Stimulated activated CD8-positive, alpha-beta memory T cell treated with anti-CD3 and anti-CD28 coated beads, Interleukin-12 subunit alpha, Interleukin-12 subunit beta, amount 100 ng/mL, for 24 hours (primary cell): Measurements from ENCODE around the gene ZPLD1.

ENCODE experiments used
- DNase-seq: peaks from one replicate; pipeline ENCODE4 v3.0.0-alpha.2; 2020; ENCODE audit errors: extremely low read depth

ZPLD1 gene

GRCh38 chr3:102434715-102435114 lies at the start of gene ZPLD1:
TSS of gene ZPLD1 (plus strand) at chr3:102435015. CDS start at chr3:102438488, 3,473 bp downstream.
- no peak for DNase-seq

GRCh38 chr3:102390171-102390864 lies 44.5 kb upstream of the ZPLD1 start:
- no peak for DNase-seq

GRCh38 chr3:102390916-102391315 lies 43.9 kb upstream of the ZPLD1 start:
- no peak for DNase-seq

- no peak for DNase-seq
Measured at GRCh38 chr3:102391491-102391890, 43.3 kb upstream of the ZPLD1 start.

GRCh38 chr3:102394517-102394916 lies 40.3 kb upstream of the ZPLD1 start:
- no peak for DNase-seq

- DNase-seq: no peak
Measured at GRCh38 chr3:102398176-102398575, 36.6 kb upstream of the ZPLD1 start.

- DNase-seq: no peak
Measured at GRCh38 chr3:102398666-102399065, 36.1 kb upstream of the ZPLD1 start.

- DNase-seq: no peak
Measured at GRCh38 chr3:102400142-102400541, 34.7 kb upstream of the ZPLD1 start.

- DNase-seq: no peak
Measured at GRCh38 chr3:102400766-102401165, 34.0 kb upstream of the ZPLD1 start.

GRCh38 chr3:102410616-102411015 lies 24.2 kb upstream of the ZPLD1 start:
- DNase-seq: no peak

GRCh38 chr3:102415553-102415952 lies 19.3 kb upstream of the ZPLD1 start:
- no peak for DNase-seq

GRCh38 chr3:102419786-102420185 lies 15.0 kb upstream of the ZPLD1 start:
- no peak for DNase-seq

GRCh38 chr3:102441832-102442231 lies 7.0 kb downstream of the ZPLD1 start:
- no peak for DNase-seq

- no peak for DNase-seq
Measured at GRCh38 chr3:102443021-102443420, 8.2 kb downstream of the ZPLD1 start.

- no peak for DNase-seq
Measured at GRCh38 chr3:102444101-102444500, 9.3 kb downstream of the ZPLD1 start.

- no peak for DNase-seq
Measured at GRCh38 chr3:102447272-102447671, 12.5 kb downstream of the ZPLD1 start.

GRCh38 chr3:102449341-102449740 lies 14.5 kb downstream of the ZPLD1 start:
- DNase-seq: no peak

GRCh38 chr3:102449930-102450329 lies 15.1 kb downstream of the ZPLD1 start:
- DNase-seq: no peak

- DNase-seq: no peak
Measured at GRCh38 chr3:102450976-102451375, 16.2 kb downstream of the ZPLD1 start.

GRCh38 chr3:102451543-102451942 lies 16.7 kb downstream of the ZPLD1 start:
- DNase-seq: no peak

- DNase-seq: no peak
Measured at GRCh38 chr3:102454181-102454580, 19.4 kb downstream of the ZPLD1 start.

GRCh38 chr3:102457644-102458043 lies 22.8 kb downstream of the ZPLD1 start:
- DNase-seq: no peak

GRCh38 chr3:102460579-102460978 lies 25.8 kb downstream of the ZPLD1 start:
- DNase-seq: no peak

- DNase-seq: no peak
Measured at GRCh38 chr3:102464261-102464660, 29.4 kb downstream of the ZPLD1 start.
